Adrenal gland (tissue), 5 donors: ENCODE results near the gene INIP.

Experiments used
- POLR2A ChIP-seq, 2 donors: fragments of 450-650 bp; IDR thresholded peaks; one replicate each; pipeline ENCODE4 v1.6.1; 2017; ENCODE audit warnings: antibody characterized with exemption in 2 of 2, mild to moderate bottlenecking in 2 of 2, moderate library complexity in 1 of 2
- TF ChIP-seq, protein P1 (sequence below), 6 experiments: fragments of 450-650 bp in 4 of 6; fragments of 200-600 bp in 2 of 6; sonication (generic) in 1 of 6; IDR thresholded peaks; 1 replicate in 5 of 6; 2 replicates in 1 of 6; pipeline versions ENCODE4 v1.5.1 to v1.8.0; 2016 to 2021; ENCODE audit warnings: antibody characterized with exemption in 6 of 6, mild to moderate bottlenecking in 2 of 6, moderate library complexity in 1 of 6
- donor health status: DM: no; HTN: no; CAD: no.

DNA sequence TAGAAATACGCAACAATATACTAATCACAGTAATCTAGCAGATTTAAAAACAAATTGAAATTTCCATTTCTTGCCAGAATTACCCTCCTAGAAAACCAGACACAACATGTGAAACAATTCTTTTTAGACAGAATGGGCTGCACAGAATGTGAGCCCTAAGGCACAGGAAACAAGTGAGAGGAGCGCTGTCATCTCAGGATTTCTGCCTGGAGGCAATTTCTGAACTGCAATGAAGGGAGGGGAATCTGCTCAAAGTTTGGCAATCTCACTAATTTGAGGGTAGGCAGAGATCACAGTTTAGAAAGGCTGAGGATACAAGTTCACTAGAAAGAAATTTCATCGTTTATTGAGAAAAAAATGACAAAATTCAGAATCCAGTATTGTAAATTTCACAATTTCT is 70.3 kb downstream of the INIP start:
- TF ChIP-seq, protein P1, sequence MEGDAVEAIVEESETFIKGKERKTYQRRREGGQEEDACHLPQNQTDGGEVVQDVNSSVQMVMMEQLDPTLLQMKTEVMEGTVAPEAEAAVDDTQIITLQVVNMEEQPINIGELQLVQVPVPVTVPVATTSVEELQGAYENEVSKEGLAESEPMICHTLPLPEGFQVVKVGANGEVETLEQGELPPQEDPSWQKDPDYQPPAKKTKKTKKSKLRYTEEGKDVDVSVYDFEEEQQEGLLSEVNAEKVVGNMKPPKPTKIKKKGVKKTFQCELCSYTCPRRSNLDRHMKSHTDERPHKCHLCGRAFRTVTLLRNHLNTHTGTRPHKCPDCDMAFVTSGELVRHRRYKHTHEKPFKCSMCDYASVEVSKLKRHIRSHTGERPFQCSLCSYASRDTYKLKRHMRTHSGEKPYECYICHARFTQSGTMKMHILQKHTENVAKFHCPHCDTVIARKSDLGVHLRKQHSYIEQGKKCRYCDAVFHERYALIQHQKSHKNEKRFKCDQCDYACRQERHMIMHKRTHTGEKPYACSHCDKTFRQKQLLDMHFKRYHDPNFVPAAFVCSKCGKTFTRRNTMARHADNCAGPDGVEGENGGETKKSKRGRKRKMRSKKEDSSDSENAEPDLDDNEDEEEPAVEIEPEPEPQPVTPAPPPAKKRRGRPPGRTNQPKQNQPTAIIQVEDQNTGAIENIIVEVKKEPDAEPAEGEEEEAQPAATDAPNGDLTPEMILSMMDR (IDR thresholded peaks at IDR 0.05), result no peak
- no peak for TF ChIP-seq POLR2A (IDR thresholded peaks at IDR 0.05)
